ENCODE results near the gene PRKN.

Gene PRKN

GRCh38 chr6:161302949-161303348 lies 1424.6 kb downstream of the PRKN start:
- no peak overlapping the region for H3K4me3 ChIP-seq (ENCODE audit: low read depth in 1 of 2, low read length in 2 of 2)
- H3K9ac ChIP-seq (ENCODE audit: low read depth, low read length), result no peak overlapping the region
- no peaks in the 10 kb centered on the region for H3K36me3 ChIP-seq (ENCODE audit: insufficient read depth, low read length)
- no peak overlapping the region for H2AFZ ChIP-seq (ENCODE audit: low read depth, low read length)
- no peaks in the 10 kb centered on the region for H4K20me1 ChIP-seq (ENCODE audit: insufficient read depth, low read length)
- H3K27ac ChIP-seq (ENCODE audit: low read length), result no peak overlapping the region
- H3K9me3 ChIP-seq (ENCODE audit: insufficient read depth, low read length, severe bottlenecking), result peaks cover 2% of the 10 kb centered on the region
- H3K79me2 ChIP-seq (ENCODE audit: insufficient read depth, low read length), result no peaks in the 10 kb centered on the region
- no peak for ATAC-seq (ENCODE audit: insufficient read depth, low read depth)
- no peaks in the 10 kb centered on the region for H3K27me3 ChIP-seq (ENCODE audit: insufficient read depth, low read length, poor library complexity)
- no peaks in the 10 kb centered on the region for H3K4me1 ChIP-seq (ENCODE audit: insufficient read depth, low read length)
- DNase-seq, result no peak
- TF ChIP-seq EZH2 (IDR thresholded peaks at IDR 0.05; ENCODE audit: borderline replicate concordance, low read depth, low read length, severe bottlenecking), result no peak
- TF ChIP-seq CTCF (IDR thresholded peaks at IDR 0.05; ENCODE audit: borderline replicate concordance, extremely low read depth, low read length, poor library complexity, severe bottlenecking), result no peak
- H3K4me2 ChIP-seq (ENCODE audit: insufficient read depth, low read length), result no peak overlapping the region

- Histone ChIP-seq H3K4me2 (ENCODE audit: insufficient read depth, low read length) (no peak overlapping the region), H3K9me3 (ENCODE audit: insufficient read depth, low read length, severe bottlenecking) (peaks cover 5% of the 10 kb centered on the region), H3K27me3 (ENCODE audit: insufficient read depth, low read length, poor library complexity) (no peaks in the 10 kb centered on the region), H2AFZ (ENCODE audit: low read depth, low read length) (no peak overlapping the region), H3K9ac (ENCODE audit: low read depth, low read length) (no peak overlapping the region), H3K36me3 (ENCODE audit: insufficient read depth, low read length) (no peaks in the 10 kb centered on the region), H3K79me2 (ENCODE audit: insufficient read depth, low read length) (no peaks in the 10 kb centered on the region), H3K4me1 (ENCODE audit: insufficient read depth, low read length) (no peaks in the 10 kb centered on the region), H4K20me1 (ENCODE audit: insufficient read depth, low read length) (no peaks in the 10 kb centered on the region), H3K27ac (ENCODE audit: low read length) (no peak overlapping the region), H3K4me3 (ENCODE audit: low read depth in 1 of 2, low read length in 2 of 2) (no peak overlapping the region)
- TF ChIP-seq CTCF (IDR thresholded peaks at IDR 0.05; ENCODE audit: borderline replicate concordance, extremely low read depth, low read length, poor library complexity, severe bottlenecking), result no peak
- no peak for TF ChIP-seq EZH2 (IDR thresholded peaks at IDR 0.05; ENCODE audit: borderline replicate concordance, low read depth, low read length, severe bottlenecking)
- no peak for ATAC-seq (ENCODE audit: insufficient read depth, low read depth)
- no peak for DNase-seq
These were observed 1426.2 kb downstream of the PRKN start for GRCh38 chr6:161301338-161301737.

- H3K27me3 ChIP-seq (ENCODE audit: insufficient read depth, low read length, poor library complexity), result no peaks in the 10 kb centered on the region
- TF ChIP-seq CTCF (IDR thresholded peaks at IDR 0.05; ENCODE audit: borderline replicate concordance, extremely low read depth, low read length, poor library complexity, severe bottlenecking) (no peak), EZH2 (IDR thresholded peaks at IDR 0.05; ENCODE audit: borderline replicate concordance, low read depth, low read length, severe bottlenecking) (no peak)
- no peak overlapping the region for H3K9ac ChIP-seq (ENCODE audit: low read depth, low read length)
- no peak overlapping the region for H3K4me2 ChIP-seq (ENCODE audit: insufficient read depth, low read length)
- H3K27ac ChIP-seq (ENCODE audit: low read length), result no peak overlapping the region
- ATAC-seq (ENCODE audit: insufficient read depth, low read depth) (no peak), DNase-seq (no peak)
- no peaks in the 10 kb centered on the region for H4K20me1 ChIP-seq (ENCODE audit: insufficient read depth, low read length)
- no peak overlapping the region for H2AFZ ChIP-seq (ENCODE audit: low read depth, low read length)
- no peaks in the 10 kb centered on the region for H3K36me3 ChIP-seq (ENCODE audit: insufficient read depth, low read length)
- H3K79me2 ChIP-seq (ENCODE audit: insufficient read depth, low read length), result no peaks in the 10 kb centered on the region
- no peaks in the 10 kb centered on the region for H3K4me1 ChIP-seq (ENCODE audit: insufficient read depth, low read length)
- no peak overlapping the region for H3K4me3 ChIP-seq (ENCODE audit: low read depth in 1 of 2, low read length in 2 of 2)
- H3K9me3 ChIP-seq (ENCODE audit: insufficient read depth, low read length, severe bottlenecking), result peaks cover 9% of the 10 kb centered on the region
These were observed 1426.7 kb downstream of the PRKN start for GRCh38 chr6:161300823-161301222.

- Histone ChIP-seq H3K4me2 (ENCODE audit: insufficient read depth, low read length) (no peak overlapping the region), H3K36me3 (ENCODE audit: insufficient read depth, low read length) (no peaks in the 10 kb centered on the region), H3K27ac (ENCODE audit: low read length) (no peak overlapping the region), H3K27me3 (ENCODE audit: insufficient read depth, low read length, poor library complexity) (no peaks in the 10 kb centered on the region), H3K79me2 (ENCODE audit: insufficient read depth, low read length) (no peaks in the 10 kb centered on the region), H3K9me3 (ENCODE audit: insufficient read depth, low read length, severe bottlenecking) (peaks cover 14% of the 10 kb centered on the region), H3K4me3 (ENCODE audit: low read depth in 1 of 2, low read length in 2 of 2) (no peak overlapping the region), H2AFZ (ENCODE audit: low read depth, low read length) (no peak overlapping the region), H3K4me1 (ENCODE audit: insufficient read depth, low read length) (no peaks in the 10 kb centered on the region), H4K20me1 (ENCODE audit: insufficient read depth, low read length) (no peaks in the 10 kb centered on the region), H3K9ac (ENCODE audit: low read depth, low read length) (no peak overlapping the region)
- ATAC-seq (ENCODE audit: insufficient read depth, low read depth), result no peak
- no peak for TF ChIP-seq CTCF (IDR thresholded peaks at IDR 0.05; ENCODE audit: borderline replicate concordance, extremely low read depth, low read length, poor library complexity, severe bottlenecking)
- TF ChIP-seq EZH2 (IDR thresholded peaks at IDR 0.05; ENCODE audit: borderline replicate concordance, low read depth, low read length, severe bottlenecking), result no peak
- DNase-seq, result no peak
These were observed 1427.8 kb downstream of the PRKN start for GRCh38 chr6:161299726-161300125.

Data from DND-41 (cell line).